ENCODE results near the gene ACSL6.
"Not testable (repeated sequence)": the region's sequence is repeated elsewhere in the genome, so short reads cannot be mapped to it uniquely, and the experiment has no call there.

The ACSL6 gene

DNA sequence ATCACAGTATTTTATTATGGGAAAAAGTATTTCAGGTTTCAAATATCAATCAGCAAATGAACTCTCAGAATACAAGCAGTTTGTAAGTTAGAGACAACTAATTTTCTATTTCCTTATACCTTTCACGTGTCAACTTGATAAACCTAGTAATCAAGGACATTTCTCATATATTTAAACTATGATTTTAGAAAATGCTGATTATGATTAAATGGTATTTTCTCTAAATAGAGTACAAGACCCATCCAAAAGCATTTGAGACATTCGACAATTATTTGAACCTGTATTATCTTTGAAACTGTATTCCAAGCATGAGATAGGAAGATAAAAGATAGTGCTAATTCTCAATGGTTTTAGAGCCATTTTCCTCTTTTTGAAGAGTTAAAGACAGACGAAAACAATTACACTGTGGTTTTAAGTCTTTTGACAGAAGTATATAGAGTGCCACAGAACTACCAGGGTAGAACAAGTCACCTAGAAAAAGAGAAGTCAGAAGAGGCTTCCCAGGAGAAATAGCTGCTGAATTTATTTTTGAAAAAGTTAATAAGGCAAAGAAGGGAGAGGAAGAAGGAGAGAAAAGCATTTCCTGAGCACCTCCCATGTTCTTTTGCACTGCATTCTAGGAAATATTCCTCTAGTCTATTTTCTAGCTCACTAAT, 71.6 kb downstream of the ACSL6 start:
- no peak for DNase-seq (ENCODE audit: low read depth)

- DNase-seq (ENCODE audit: low read depth), result no peak
Measured at GRCh38 chr5:131932235-131932634, 79.2 kb downstream of the ACSL6 start.

- DNase-seq (ENCODE audit: low read depth), result no peak
Measured at GRCh38 chr5:131928957-131929356, 82.5 kb downstream of the ACSL6 start.

- DNase-seq (ENCODE audit: low read depth), result no peak
Measured at GRCh38 chr5:131926168-131926567, 85.3 kb downstream of the ACSL6 start.

- DNase-seq (ENCODE audit: low read depth), result no peak
Measured at GRCh38 chr5:131916481-131916880, 95.0 kb downstream of the ACSL6 start.

- no peak for DNase-seq (ENCODE audit: low read depth)
Measured at GRCh38 chr5:131914472-131914871, 97.0 kb downstream of the ACSL6 start.

- no peak for DNase-seq (ENCODE audit: low read depth)
Measured at GRCh38 chr5:131913603-131914002, 97.9 kb downstream of the ACSL6 start.

GRCh38 chr5:131906668-131907067, 104.8 kb downstream of the ACSL6 start:
- DNase-seq (ENCODE audit: low read depth), result no peak

DNA sequence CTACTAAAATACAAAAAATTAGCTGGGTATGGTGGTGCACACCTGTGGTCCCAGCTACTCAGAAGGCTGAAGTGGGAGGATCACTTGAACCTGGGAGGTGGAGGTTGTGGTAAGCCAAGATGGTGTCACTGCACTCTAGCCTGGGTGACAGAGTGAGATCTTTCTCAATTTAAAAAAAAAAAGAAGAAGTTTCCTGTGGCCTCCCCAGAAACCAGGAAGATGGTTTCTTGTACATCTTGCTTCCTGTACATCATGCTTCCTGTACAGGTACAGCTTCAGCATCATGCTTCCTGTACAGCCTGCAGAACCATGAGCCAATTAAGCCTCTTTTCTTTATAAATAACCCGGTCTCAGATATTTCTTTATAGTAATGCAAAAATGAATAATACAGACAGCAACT, 109.2 kb downstream of the ACSL6 start:
- DNase-seq (ENCODE audit: low read depth), result not testable (repeated sequence)

Measured in stimulated activated CD8-positive, alpha-beta memory T cell treated with anti-CD3 and anti-CD28 coated beads, Interleukin-15, amount 100 ng/mL, for 24 hours (primary cell).